ENCODE data around the gene NUP133. TPM values are rescaled to one million over a fixed set of nuclear protein-coding genes. Genes with fewer than 3 reads are reported as not detected.

NUP133 gene
- polyA plus RNA-seq, 2 of the 4 experiments (the other 2 are of a cell fraction): 20.6 to 43.2 TPM

DNA sequence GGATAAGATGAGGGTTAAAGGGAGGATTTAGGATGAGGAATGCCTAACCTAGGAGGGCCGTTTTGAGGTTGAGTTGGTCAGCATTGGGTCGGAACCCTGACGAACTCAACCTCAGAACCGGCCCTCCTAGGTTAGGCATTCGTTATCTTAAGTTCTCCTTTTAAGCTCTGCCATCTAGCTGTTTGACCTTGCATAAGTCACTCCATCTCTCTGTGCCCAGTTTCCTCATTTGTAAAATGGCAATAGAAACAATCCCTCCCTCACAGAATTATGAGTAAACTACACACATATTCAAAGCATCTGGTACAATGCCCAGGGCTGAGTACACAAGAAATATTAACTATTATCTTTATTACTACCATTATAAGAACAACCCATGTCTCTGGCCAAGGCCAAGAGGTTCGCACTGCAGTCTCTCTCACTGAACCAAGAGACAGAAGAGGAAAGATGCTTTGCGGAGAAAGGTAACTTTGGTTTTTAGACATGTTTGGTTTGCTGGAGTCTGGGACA, 45.5 kb upstream of the NUP133 start:
- TF ChIP-seq HEYL (CRISPR knock-in tag; IDR thresholded peaks at IDR 0.05) (no peak), HDAC2 (IDR thresholded peaks at IDR 0.05) (no peak), GATA3 (IDR thresholded peaks at IDR 0.05; ENCODE audit: borderline replicate concordance) (no peak), EHMT2 (IDR thresholded peaks at IDR 0.05; ENCODE audit: low read depth) (no peak), EHF (CRISPR knock-in tag; IDR thresholded peaks at IDR 0.05) (no peak), SMC3 (IDR thresholded peaks at IDR 0.05) (no peak), ZC3H11A (IDR thresholded peaks at IDR 0.05) (no peak), CEBPB (IDR thresholded peaks at IDR 0.05) (no peak), ZFP36 (IDR thresholded peaks at IDR 0.05; ENCODE audit: borderline replicate concordance, partially characterized antibody) (no peak), NR3C1 (IDR thresholded peaks at IDR 0.05) (no peak), MAX (IDR thresholded peaks at IDR 0.05) (no peak), RAD21 (conservative IDR thresholded peaks at IDR 0.05 in 1 of 2, IDR thresholded peaks at IDR 0.05 in 1 of 2) (no peak), BHLHE40 (IDR thresholded peaks at IDR 0.05; ENCODE audit: low read depth, low read length) (no peak), CBX2 (IDR thresholded peaks at IDR 0.05; ENCODE audit: borderline replicate concordance, low read depth) (no peak), FOSL2 (IDR thresholded peaks at IDR 0.05) (no peak), FOSL2 (CRISPR knock-in tag; IDR thresholded peaks at IDR 0.05) (no peak), KDM1A (IDR thresholded peaks at IDR 0.05; ENCODE audit: low read depth) (no peak), MAZ (IDR thresholded peaks at IDR 0.05; ENCODE audit: borderline replicate concordance, low read depth, low read length) (no peak)
- ATAC-seq (no peak), DNase-seq (ENCODE audit: low read depth in 1 of 2, low spot score in 1 of 2) (no peak), FAIRE-seq (no peak)
- 89% methylated on average over 7 of the region's 7 CpGs for WGBS (ENCODE audit: missing lambda C conversion rate)
- Histone ChIP-seq H3K4me1 (peaks cover 12% of the 10 kb centered on the region), H3K4me3 (no peak overlapping the region), H3K4me2 (no peak overlapping the region), H3K27ac (no peak overlapping the region), H3K9me3 (no peaks in the 10 kb centered on the region)
- POLR2A ChIA-PET: no interaction called here
- CTCF ChIA-PET: no interaction called here

- TF ChIP-seq POLR2AphosphoS2 (conservative IDR thresholded peaks at IDR 0.05; ENCODE audit: low read length) (no peak), ZSCAN20 (CRISPR knock-in tag; IDR thresholded peaks at IDR 0.05) (no peak), FOSB (CRISPR knock-in tag; IDR thresholded peaks at IDR 0.05) (no peak), ZNF302 (CRISPR knock-in tag; IDR thresholded peaks at IDR 0.05) (no peak), KDM1A (IDR thresholded peaks at IDR 0.05; ENCODE audit: low read depth) (no peak), CBX2 (IDR thresholded peaks at IDR 0.05; ENCODE audit: borderline replicate concordance, low read depth) (no peak), KDM5A (IDR thresholded peaks at IDR 0.05) (no peak), POLR2A (IDR thresholded peaks at IDR 0.05; ENCODE audit: low read length) (no peak), GATA3 (IDR thresholded peaks at IDR 0.05; ENCODE audit: borderline replicate concordance) (no peak), HDAC2 (IDR thresholded peaks at IDR 0.05) (no peak), ESRRA (IDR thresholded peaks at IDR 0.05; ENCODE audit: borderline replicate concordance, low read length) (no peak), ZC3H11A (IDR thresholded peaks at IDR 0.05) (no peak), TFCP2L1 (CRISPR knock-in tag; IDR thresholded peaks at IDR 0.05) (no peak)
- TF ChIP-seq, protein P1, sequence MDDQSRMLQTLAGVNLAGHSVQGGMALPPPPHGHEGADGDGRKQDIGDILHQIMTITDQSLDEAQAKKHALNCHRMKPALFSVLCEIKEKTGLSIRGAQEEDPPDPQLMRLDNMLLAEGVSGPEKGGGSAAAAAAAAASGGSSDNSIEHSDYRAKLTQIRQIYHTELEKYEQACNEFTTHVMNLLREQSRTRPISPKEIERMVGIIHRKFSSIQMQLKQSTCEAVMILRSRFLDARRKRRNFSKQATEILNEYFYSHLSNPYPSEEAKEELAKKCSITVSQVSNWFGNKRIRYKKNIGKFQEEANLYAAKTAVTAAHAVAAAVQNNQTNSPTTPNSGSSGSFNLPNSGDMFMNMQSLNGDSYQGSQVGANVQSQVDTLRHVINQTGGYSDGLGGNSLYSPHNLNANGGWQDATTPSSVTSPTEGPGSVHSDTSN (IDR thresholded peaks at IDR 0.05): no peak
- CTCF ChIA-PET: no interaction called here
- FAIRE-seq: no peak
These were observed 44.6 kb upstream of the NUP133 start for GRCh38 chr1:229552732-229553131.

More at GRCh38 chr1:229552732-229553131, 44.6 kb upstream of the NUP133 start:
- Histone ChIP-seq H3K4me2 (no peak overlapping the region), H3K4me3 (no peak overlapping the region), H3K4me1 (peaks cover 12% of the 10 kb centered on the region), H3K27ac (no peak overlapping the region), H3K9me3 (no peaks in the 10 kb centered on the region)
- POLR2A ChIA-PET: no interaction called here
- WGBS (ENCODE audit: missing lambda C conversion rate): 82% methylated on average over 5 of the region's 5 CpGs
- ATAC-seq (no peak), DNase-seq (ENCODE audit: low read depth in 1 of 2, low spot score in 1 of 2) (no peak)
